ENCODE results near the gene CAMSAP1.

The CAMSAP1 gene

DNA sequence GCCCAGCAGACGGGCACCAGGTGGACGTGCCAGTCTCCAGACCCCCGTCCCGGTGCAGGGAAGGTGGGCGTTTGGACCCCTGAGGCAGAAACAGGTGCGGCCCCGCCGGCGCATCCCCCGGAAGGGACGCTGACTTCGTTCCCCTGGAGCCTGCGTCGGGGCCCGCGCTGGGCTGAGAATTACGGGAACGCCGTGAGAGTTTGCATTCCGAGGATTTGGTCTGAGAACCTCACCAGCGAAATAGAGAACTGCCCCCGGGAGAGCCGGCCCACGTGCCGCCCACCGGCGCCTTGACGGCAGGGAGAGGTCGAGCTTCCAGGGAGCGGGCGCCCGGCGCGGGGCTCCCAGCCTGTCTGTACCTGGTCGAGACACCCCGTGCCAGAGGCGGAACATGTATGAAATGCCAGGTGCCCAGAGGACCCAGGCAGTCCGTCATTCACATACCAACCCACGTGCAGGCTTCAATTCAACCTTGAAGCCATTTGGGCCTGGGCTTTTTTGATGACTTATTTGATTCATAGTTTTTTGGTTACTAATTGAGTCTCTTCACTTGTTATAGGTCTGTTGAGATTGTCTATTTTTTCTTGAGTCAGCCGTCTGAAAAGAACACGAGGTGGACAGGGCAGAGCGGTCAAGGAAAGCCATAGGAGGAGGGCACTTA, 877 bp upstream of the CAMSAP1 start:
- Histone ChIP-seq H4K20me1 (peaks cover 41% of the 10 kb centered on the region), H3K9me3 (peaks cover 2% of the 10 kb centered on the region; the same call in 1 of the 2 replicates), H3K4me1 (peaks cover 63% of the 10 kb centered on the region), H3K9ac (peak overlapping the region; percentile 84), H3K36me3 (peaks cover 39% of the 10 kb centered on the region), H3K4me3 (peak overlapping the region; percentile 92), H3K27ac (peak overlapping the region; percentile 85), H3K27me3 (no peaks in the 10 kb centered on the region), H3K4me2 (peak overlapping the region; percentile 98)
- no peak for TF ChIP-seq Cebpa-rat (IDR thresholded peaks at IDR 0.05)

DNA sequence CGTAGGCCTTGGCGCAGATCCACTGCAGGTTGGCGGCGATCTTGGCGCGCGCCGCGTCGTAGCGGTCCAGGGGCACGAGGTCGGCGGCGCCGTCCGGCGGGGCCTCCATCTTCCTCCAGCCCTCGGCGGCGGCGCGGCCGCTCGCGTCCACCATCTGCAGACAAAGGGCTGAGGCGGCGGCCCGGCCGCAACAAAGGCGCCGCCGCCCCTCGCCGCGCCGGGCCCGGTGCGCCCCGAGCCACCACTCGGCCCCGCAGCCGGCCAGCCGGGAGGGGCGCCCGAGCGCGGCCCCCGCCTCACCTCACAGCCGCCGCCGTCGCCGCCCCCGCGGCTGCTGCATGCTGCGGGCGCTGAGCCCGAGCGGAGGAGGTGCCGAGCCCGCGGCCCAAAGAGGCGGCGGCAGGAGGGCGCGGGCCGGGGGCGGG, 328 bp downstream of the CAMSAP1 start:
- TF ChIP-seq Cebpa-rat (IDR thresholded peaks at IDR 0.05) = no peak

DNA sequence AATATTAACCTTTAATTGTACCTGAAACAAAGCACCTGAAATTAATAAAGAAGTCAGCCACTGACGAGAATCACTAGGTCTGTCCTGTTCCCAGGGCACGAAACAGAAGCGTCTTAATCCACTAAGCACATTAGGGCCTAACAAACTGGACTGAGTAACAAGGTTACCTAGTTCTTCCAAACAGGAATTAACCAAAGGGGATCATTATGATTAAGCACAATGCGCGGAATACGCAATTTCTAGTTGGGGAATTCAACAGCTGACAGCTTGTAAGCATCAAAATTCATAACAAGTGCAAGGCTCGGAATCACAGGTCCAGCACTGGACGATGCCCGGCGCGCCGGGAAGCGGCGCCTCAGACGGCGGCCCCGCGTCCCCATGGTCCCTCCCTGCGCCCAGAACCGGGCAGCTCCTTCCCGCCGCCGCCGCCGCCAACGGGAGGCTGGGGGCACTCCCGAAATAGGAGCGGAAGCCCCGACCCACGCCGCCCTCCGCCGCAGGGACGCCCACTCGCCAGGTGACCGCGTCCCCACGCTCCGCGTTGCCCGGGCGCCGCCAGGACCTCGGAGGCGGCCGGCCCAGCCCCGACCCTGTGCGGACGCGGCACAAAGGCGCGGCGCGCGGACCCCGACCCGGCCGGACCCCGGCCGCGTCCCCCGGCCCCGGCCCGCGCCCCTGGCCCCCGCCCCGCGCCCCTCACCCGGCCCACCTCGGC, 898 bp downstream of the CAMSAP1 start:
- Histone ChIP-seq H3K9ac (peak overlapping the region; percentile 88), H3K4me3 (peak overlapping the region; percentile 92), H3K27me3 (no peaks in the 10 kb centered on the region), H3K36me3 (peaks cover 40% of the 10 kb centered on the region), H4K20me1 (peaks cover 59% of the 10 kb centered on the region), H3K27ac (peak overlapping the region; percentile 89), H3K9me3 (peaks cover 7% of the 10 kb centered on the region; the same call in 1 of the 2 replicates), H3K4me2 (peak overlapping the region; percentile 94), H3K4me1 (peaks cover 61% of the 10 kb centered on the region)
- no peak for TF ChIP-seq Cebpa-rat (IDR thresholded peaks at IDR 0.05)

More for the DNA sequence above, 328 bp downstream of the CAMSAP1 start:
- Histone ChIP-seq H4K20me1 (peaks cover 53% of the 10 kb centered on the region), H3K4me1 (peaks cover 66% of the 10 kb centered on the region), H3K27me3 (no peaks in the 10 kb centered on the region), H3K4me3 (peak overlapping the region; percentile 92), H3K9me3 (peaks cover 7% of the 10 kb centered on the region; the same call in 1 of the 2 replicates), H3K4me2 (peak overlapping the region; percentile 94), H3K9ac (peak overlapping the region; percentile 88), H3K27ac (peak overlapping the region; percentile 89), H3K36me3 (peaks cover 40% of the 10 kb centered on the region)

GRCh38 chr9:135905380-135906258, 1.7 kb downstream of the CAMSAP1 start:
- peaks cover 61% of the 10 kb centered on the region for H4K20me1 ChIP-seq
- H3K27ac ChIP-seq = no peak overlapping the region; the same call in 1 of the 2 replicates

GRCh38 chr9:135903786-135904520, 3.4 kb downstream of the CAMSAP1 start:
- TF ChIP-seq Cebpa-rat (IDR thresholded peaks at IDR 0.05) = no peak
- peaks cover 78% of the 10 kb centered on the region for H4K20me1 ChIP-seq
- no peaks in the 10 kb centered on the region for H3K27me3 ChIP-seq
- H3K4me2 ChIP-seq = peak overlapping the region; percentile 94
- peaks cover 58% of the 10 kb centered on the region for H3K4me1 ChIP-seq
- no peak overlapping the region for H3K9ac ChIP-seq
- no peak overlapping the region for H3K27ac ChIP-seq
- peaks cover 8% of the 10 kb centered on the region for H3K9me3 ChIP-seq
- no peak overlapping the region for H3K4me3 ChIP-seq
- peaks cover 35% of the 10 kb centered on the region for H3K36me3 ChIP-seq

More at GRCh38 chr9:135905380-135906258, 1.7 kb downstream of the CAMSAP1 start:
- Histone ChIP-seq H3K36me3 (peaks cover 38% of the 10 kb centered on the region), H3K27me3 (no peaks in the 10 kb centered on the region), H3K4me1 (peaks cover 59% of the 10 kb centered on the region), H3K4me3 (peak overlapping the region; percentile 92), H3K9ac (peak overlapping the region; percentile 88), H3K9me3 (peaks cover 7% of the 10 kb centered on the region; the same call in 1 of the 2 replicates), H3K4me2 (peak overlapping the region; percentile 94)
- no peak for TF ChIP-seq Cebpa-rat (IDR thresholded peaks at IDR 0.05)

GRCh38 chr9:135903358-135903656, 4.0 kb downstream of the CAMSAP1 start:
- Histone ChIP-seq H3K27ac (no peak overlapping the region), H3K4me1 (peaks cover 56% of the 10 kb centered on the region), H3K4me3 (no peak overlapping the region), H3K27me3 (no peaks in the 10 kb centered on the region), H3K9ac (no peak overlapping the region), H3K4me2 (0 out of 2 replicates have a peak overlapping the region, but pooled peaks have one; percentile 94), H3K36me3 (peaks cover 35% of the 10 kb centered on the region), H4K20me1 (peaks cover 84% of the 10 kb centered on the region), H3K9me3 (peaks cover 9% of the 10 kb centered on the region)
- no peak for TF ChIP-seq Cebpa-rat (IDR thresholded peaks at IDR 0.05)

- Histone ChIP-seq H3K4me1 (peaks cover 53% of the 10 kb centered on the region), H4K20me1 (peaks cover 89% of the 10 kb centered on the region), H3K9me3 (peaks cover 10% of the 10 kb centered on the region), H3K4me3 (no peak overlapping the region), H3K27me3 (no peaks in the 10 kb centered on the region), H3K4me2 (no peak overlapping the region), H3K36me3 (peaks cover 40% of the 10 kb centered on the region), H3K27ac (no peak overlapping the region), H3K9ac (no peak overlapping the region)
- TF ChIP-seq Cebpa-rat (IDR thresholded peaks at IDR 0.05) = no peak
These were observed 4.5 kb downstream of the CAMSAP1 start for GRCh38 chr9:135902655-135903357.

DNA sequence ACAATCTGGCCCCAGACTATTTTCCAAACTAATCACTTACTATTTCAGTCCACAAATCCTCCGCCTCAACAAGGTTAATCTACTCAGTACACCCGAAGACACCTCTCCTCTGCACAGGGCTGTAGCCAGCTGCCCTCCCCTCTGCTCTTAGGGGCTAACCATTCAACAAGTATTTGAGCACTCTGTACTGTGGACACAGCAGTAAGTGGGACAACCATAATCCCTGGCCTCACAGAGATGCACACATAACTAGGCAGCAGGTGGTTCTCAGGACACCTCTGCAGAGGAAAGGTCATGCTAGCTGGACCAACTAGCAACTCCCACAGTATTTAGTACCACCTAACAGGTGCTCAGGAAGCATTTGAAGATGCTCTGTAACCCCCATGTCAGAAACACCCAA, 5.5 kb downstream of the CAMSAP1 start:
- peaks cover 59% of the 10 kb centered on the region for H3K4me1 ChIP-seq
- H3K4me3 ChIP-seq = no peak overlapping the region
- H3K27me3 ChIP-seq = no peaks in the 10 kb centered on the region
- no peak overlapping the region for H3K4me2 ChIP-seq
- H3K27ac ChIP-seq = no peak overlapping the region
- H3K9ac ChIP-seq = no peak overlapping the region
- H3K9me3 ChIP-seq = peaks cover 19% of the 10 kb centered on the region
- peaks cover 49% of the 10 kb centered on the region for H3K36me3 ChIP-seq
- TF ChIP-seq Cebpa-rat (IDR thresholded peaks at IDR 0.05) = no peak
- H4K20me1 ChIP-seq = peaks cover 99% of the 10 kb centered on the region

Data from BLaER1 (cell line).